ENCODE data around the gene NXNL2. TPM values are rescaled to one million over a fixed set of nuclear protein-coding genes. Genes with fewer than 3 reads are reported as not detected.

The NXNL2 gene
- total RNA-seq (not detected), polyA plus RNA-seq (under 1 TPM in 1 of 2 donors, not detected in 1; 0.09 TPM)
- long read RNA-seq, donor 1 = 0 reads
- long read RNA-seq, donor 2 = 0 reads
- long read RNA-seq, donor 3 = 0 reads

- Histone ChIP-seq H3K27ac (peak within 1 kb of the TSS in 5 of 10 donors; percentile 22 to 67 (median 48)), H3K36me3 (no peaks in the 10 kb centered on the region), H3K4me1 (peaks cover 6 to 37% (median 14%) of the 10 kb centered on the region in 9 donors), H3K4me3 (peak within 1 kb of the TSS; percentile 19 to 50 (median 40)), H3K27me3 (peaks cover 5 to 61% (median 36%) of the 10 kb centered on the region in 7 donors), H3K9me3 (no peaks in the 10 kb centered on the region)
- peak; percentile 59 to 79 for DNase-seq
- intact Hi-C loops (cut with DNase I) = loop anchor here in 1 of 10 donors (10.0 kb wide), 1 partner anchor 120 kb away; no protein-coding TSS in a partner anchor
- no peak for TF ChIP-seq CTCF (IDR thresholded peaks at IDR 0.05)
- peak; percentile 44 to 81 (median 70) for ATAC-seq
- WGBS, 2 donors = 1 to 2% methylated on average over 43 to 60 of the region's 62 CpGs
These were observed at the start of gene NXNL2 for GRCh38 chr9:88534456-88535225. NXNL2 (plus strand) TSS chr9:88535178; CDS start chr9:88535435, 257 bp downstream.

DNA sequence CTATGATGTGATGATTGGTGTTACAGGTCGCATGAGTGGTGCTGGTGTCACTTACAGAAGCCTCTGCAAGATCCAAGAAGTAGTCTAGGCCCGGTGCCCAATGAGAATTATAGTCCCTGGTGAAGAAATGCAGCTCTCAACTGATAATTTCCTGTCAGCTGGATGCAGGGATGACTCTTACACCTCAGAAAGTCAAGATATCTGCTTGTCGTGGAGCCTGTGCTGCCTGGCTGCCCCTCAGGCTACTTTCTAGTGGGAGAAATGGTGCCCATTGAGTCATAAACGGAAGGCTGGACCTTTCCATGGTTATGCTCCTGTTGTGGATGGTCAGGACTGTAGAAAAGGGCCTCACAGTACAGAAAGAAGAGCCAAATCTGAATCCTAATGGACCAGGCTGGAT is 46.8 kb upstream of the NXNL2 start:
- DNase-seq = no peak
- Histone ChIP-seq H3K27ac (no peak overlapping the region), H3K9me3 (no peaks in the 10 kb centered on the region), H3K36me3 (peaks cover 0 to 26% (median 0%) of the 10 kb centered on the region in 9 donors), H3K27me3 (no peaks in the 10 kb centered on the region), H3K4me1 (no peaks in the 10 kb centered on the region), H3K4me3 (no peak overlapping the region)
- 65 to 74% methylated on average over 4 of the region's 4 CpGs for WGBS, 2 donors
- intact Hi-C loops (cut with DNase I) = loop anchor here in 1 of 10 donors (10.0 kb wide), 2 partner anchors 57 to 87 kb away; no protein-coding TSS in a partner anchor
- ATAC-seq = no peak
- TF ChIP-seq CTCF (IDR thresholded peaks at IDR 0.05) = no peak

DNA sequence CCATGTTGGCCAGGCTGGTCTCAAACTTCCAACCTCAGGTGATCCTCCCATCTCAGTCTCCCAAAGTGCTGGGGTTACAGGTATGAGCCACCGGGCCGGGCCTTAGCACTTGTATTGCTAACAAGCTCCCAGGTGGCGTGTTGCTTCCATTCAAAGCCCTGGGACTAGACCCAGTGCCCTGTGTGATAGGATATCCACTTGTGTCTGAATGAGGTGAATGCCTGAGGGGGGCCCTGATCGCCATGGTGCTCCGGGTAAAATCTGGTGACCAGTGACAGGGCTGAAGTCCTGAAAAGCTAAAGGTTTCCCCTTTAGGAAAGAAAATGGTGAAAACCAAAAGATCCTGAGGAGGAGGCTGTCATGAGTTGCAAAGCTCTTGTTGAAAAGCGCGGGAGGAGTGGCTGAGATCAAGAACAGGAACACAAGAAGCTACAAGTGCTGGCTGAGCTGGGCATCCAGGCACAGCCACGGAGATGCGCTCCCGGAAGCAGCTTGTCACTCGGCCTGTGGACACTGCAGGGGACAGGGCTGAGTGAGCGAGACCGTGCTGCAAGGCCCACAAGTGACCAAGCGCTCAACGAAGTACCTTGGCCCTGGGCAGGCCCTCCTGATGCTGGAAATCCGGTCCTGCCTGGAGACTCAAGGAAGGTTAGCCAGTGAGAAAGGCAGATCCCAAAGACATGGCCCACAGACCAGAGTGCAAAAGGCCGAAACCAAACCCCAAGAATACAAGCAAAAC is 39.8 kb upstream of the NXNL2 start:
- DNase-seq (no peak), ATAC-seq (no peak)
- Histone ChIP-seq H3K27ac (no peak overlapping the region), H3K36me3 (no peaks in the 10 kb centered on the region), H3K27me3 (no peaks in the 10 kb centered on the region), H3K4me1 (no peaks in the 10 kb centered on the region), H3K9me3 (no peaks in the 10 kb centered on the region), H3K4me3 (no peak overlapping the region)
- TF ChIP-seq CTCF (IDR thresholded peaks at IDR 0.05) = no peak
- intact Hi-C loops (cut with DNase I) = no loop called here
- whole genome bisulfite sequencing, 2 donors = 95 to 96% methylated on average over 17 of the region's 17 CpGs

DNA sequence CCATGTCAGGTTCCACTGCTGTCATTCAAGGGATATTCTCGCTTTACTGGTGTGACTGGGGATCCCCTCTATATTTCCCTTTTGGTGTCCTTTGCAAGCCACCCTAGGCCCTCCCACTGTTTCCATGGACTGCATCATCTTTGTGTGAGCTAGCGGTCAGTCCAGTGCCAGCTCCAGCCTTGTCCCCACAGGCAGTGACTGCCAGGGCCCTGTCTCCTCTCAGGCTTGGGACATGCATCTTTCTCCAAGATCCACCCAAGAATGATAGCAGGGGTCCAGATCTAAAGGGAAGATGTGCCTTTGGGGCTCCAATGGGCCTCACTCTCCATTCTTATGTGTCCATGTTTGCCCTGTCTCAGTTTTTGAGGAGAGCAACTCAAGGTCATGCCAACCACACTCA is 37.8 kb upstream of the NXNL2 start:
- H3K4me3 ChIP-seq = no peak overlapping the region
- no peak for TF ChIP-seq CTCF (IDR thresholded peaks at IDR 0.05)
- intact Hi-C loops (cut with DNase I) = no loop called here

More for the DNA sequence above, 37.8 kb upstream of the NXNL2 start:
- Histone ChIP-seq H3K27me3 (no peaks in the 10 kb centered on the region), H3K27ac (no peak overlapping the region), H3K36me3 (no peaks in the 10 kb centered on the region), H3K4me1 (no peaks in the 10 kb centered on the region), H3K9me3 (no peaks in the 10 kb centered on the region)
- ATAC-seq = no peak
- no peak for DNase-seq
- 96 to 97% methylated on average over 2 of the region's 2 CpGs for WGBS, 2 donors

All from heart right ventricle (tissue), 16 donors.